ENCODE data around the gene CEBPG. TPM values are rescaled to one million over a fixed set of nuclear protein-coding genes. Genes with fewer than 3 reads are reported as not detected.
A peak's percentile ranks its signal among the peaks of the same experiment; 100 is the strongest.

The CEBPG gene
- total RNA-seq, 6 experiments from 2014 or later: 15.0 to 32.3 (median 27.1) TPM

DNA sequence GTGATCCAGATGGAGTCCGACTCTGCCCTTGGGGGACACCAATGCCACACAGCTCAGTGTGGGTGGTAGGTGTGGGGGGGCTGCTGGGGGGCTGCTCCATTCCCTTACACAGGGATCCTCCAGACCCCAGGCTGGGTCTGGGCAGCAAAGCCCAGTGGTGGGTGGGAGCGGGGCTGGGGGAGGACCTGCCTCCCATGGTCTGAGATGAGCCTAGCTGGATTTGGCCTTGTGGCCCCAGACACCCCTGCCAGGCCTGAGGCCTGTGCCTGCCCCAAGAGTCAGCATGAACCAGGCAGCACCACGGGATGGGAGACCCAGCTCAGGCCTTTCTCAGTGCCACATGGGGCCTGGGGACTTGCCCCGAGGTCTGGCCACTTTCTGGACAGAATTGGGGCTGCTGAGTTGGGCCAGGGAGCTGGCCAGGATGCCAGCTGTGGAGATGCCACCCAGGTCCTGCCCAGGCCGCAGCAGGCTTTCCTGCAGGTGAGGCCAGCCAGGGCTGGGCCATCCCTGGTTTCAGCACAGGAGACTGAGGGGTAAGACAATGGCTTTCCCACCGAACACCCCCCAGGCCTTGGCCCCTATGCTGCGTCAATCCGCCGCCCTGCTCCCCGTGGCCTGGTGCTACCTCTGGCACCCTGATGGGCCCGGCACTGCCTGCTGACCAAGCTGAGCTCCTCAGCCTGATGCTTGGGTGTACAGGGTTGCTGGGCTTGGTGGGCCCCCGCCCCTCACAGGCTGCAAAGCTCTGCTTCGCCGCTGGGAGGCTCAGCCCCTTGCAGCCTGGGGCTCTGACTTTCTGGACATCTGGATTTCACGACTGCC, 24.2 kb downstream of the CEBPG start:
- ATAC-seq (no peak), DNase-seq (peak in 2 of 3 donors; percentile 21 to 53)
- TF ChIP-seq, protein P1, sequence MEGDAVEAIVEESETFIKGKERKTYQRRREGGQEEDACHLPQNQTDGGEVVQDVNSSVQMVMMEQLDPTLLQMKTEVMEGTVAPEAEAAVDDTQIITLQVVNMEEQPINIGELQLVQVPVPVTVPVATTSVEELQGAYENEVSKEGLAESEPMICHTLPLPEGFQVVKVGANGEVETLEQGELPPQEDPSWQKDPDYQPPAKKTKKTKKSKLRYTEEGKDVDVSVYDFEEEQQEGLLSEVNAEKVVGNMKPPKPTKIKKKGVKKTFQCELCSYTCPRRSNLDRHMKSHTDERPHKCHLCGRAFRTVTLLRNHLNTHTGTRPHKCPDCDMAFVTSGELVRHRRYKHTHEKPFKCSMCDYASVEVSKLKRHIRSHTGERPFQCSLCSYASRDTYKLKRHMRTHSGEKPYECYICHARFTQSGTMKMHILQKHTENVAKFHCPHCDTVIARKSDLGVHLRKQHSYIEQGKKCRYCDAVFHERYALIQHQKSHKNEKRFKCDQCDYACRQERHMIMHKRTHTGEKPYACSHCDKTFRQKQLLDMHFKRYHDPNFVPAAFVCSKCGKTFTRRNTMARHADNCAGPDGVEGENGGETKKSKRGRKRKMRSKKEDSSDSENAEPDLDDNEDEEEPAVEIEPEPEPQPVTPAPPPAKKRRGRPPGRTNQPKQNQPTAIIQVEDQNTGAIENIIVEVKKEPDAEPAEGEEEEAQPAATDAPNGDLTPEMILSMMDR (IDR thresholded peaks at IDR 0.05): no peak
- no peak for TF ChIP-seq POLR2A (IDR thresholded peaks at IDR 0.05)
- no peak overlapping the region for H3K4me3 ChIP-seq
- H3K4me1 ChIP-seq: peaks cover 0 to 96% (median 47%) of the 10 kb centered on the region in 4 donors
- H3K27ac ChIP-seq: peak overlapping the region; percentile 38 to 62 (median 50)
- no peaks in the 10 kb centered on the region for H3K36me3 ChIP-seq
- intact Hi-C loops (cut with DNase I): no loop called here
- no peaks in the 10 kb centered on the region for H3K9me3 ChIP-seq
- H3K27me3 ChIP-seq: no peaks in the 10 kb centered on the region
- no CpG with 5 or more reads among the region's 15 CpGs for WGBS (ENCODE audit: insufficient coverage, low coverage, low lambda C conversion rate, missing lambda C conversion rate)

DNA sequence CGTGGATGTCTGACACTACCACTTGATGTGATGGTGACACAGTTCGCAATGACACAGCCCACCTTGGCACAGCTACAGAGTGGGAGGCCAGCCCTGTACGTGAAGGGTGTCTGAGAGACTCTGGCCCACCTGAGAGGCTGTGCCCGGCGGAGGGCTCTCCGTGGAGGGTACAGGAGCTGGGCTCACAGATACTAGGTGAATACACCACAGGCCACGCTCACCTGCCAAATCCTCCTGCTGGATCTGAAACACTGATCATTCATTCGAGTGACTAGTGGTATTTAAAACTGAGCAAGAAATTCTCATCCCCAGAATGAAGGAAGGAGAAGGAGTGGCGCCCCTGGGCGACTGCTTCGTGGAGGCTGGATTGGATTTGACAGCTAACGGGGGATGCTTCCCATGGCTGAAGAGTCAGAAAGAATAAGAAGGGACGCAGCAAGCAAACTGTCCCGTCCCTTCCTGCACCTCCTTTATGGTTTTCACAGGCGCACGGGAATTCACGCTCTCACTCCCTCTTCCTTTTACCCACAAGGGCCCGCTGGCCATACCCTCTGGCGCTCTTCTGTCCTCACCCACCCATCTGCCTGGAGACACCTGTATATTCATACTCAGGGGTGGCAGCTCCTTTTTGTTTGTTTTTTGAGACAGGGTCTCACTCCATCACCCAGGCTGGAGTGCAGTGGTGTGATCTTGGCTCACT, 25.0 kb downstream of the CEBPG start:
- H3K4me1 ChIP-seq: peaks cover 0 to 95% (median 49%) of the 10 kb centered on the region in 4 donors
- intact Hi-C loops (cut with DNase I): no loop called here

GRCh38 chr19:33399081-33399744, 25.7 kb downstream of the CEBPG start:
- H3K27ac ChIP-seq: peak overlapping the region in 2 of 3 donors; percentile 96 to 99
- DNase-seq: peak in 2 of 3 donors; percentile 21 to 46

More for the DNA sequence above, 25.0 kb downstream of the CEBPG start:
- ATAC-seq: no peak
- TF ChIP-seq, protein P1 (IDR thresholded peaks at IDR 0.05): no peak
- TF ChIP-seq POLR2A (IDR thresholded peaks at IDR 0.05): no peak
- peak in 2 of 3 donors; percentile 12 to 44 for DNase-seq
- H3K36me3 ChIP-seq: no peaks in the 10 kb centered on the region
- H3K9me3 ChIP-seq: no peaks in the 10 kb centered on the region
- H3K4me3 ChIP-seq: no peak overlapping the region
- H3K27me3 ChIP-seq: no peaks in the 10 kb centered on the region
- H3K27ac ChIP-seq: peak overlapping the region in 1 of 3 donors; percentile 62
- 88% methylated on average over 8 of the region's 19 CpGs for whole genome bisulfite sequencing (ENCODE audit: insufficient coverage, low coverage, low lambda C conversion rate, missing lambda C conversion rate)

More at GRCh38 chr19:33399081-33399744, 25.7 kb downstream of the CEBPG start:
- TF ChIP-seq POLR2A (IDR thresholded peaks at IDR 0.05): no peak
- TF ChIP-seq, protein P1 (IDR thresholded peaks at IDR 0.05): no peak
- no peaks in the 10 kb centered on the region for H3K27me3 ChIP-seq
- H3K4me3 ChIP-seq: no peak overlapping the region
- no peaks in the 10 kb centered on the region for H3K9me3 ChIP-seq
- intact Hi-C loops (cut with DNase I): no loop called here
- 87% methylated on average over 11 of the region's 28 CpGs for WGBS (ENCODE audit: insufficient coverage, low coverage, low lambda C conversion rate, missing lambda C conversion rate)
- peaks cover 0 to 95% (median 49%) of the 10 kb centered on the region in 4 donors for H3K4me1 ChIP-seq
- H3K36me3 ChIP-seq: no peaks in the 10 kb centered on the region
- no peak for ATAC-seq
